ENCODE data around the gene VWA7. TPM values are rescaled to one million over a fixed set of nuclear protein-coding genes. Genes with fewer than 3 reads are reported as not detected.
A peak's percentile ranks its signal among the peaks of the same experiment; 100 is the strongest.

VWA7 gene
- total RNA-seq, 1 donor from 2014 or later, result 0.62 TPM

DNA sequence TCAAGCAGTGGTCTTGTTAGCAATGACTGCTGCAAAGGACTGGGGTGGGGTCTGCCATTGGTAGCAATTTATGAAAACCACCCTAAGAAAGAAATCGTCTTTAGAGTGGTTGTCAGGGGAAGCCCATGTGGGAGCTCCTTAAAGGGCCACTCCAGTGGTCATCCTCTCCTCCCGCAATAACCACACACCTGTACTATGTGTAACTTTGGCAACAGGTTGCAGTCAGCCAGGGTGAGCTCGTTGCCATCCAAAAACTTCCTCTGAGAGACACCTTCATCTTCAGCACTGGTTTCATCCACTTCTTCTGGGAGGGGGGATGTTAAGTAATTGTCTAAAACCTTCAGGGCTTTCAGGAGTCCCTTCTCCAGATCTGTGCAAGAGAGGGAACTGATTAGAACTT, 45.1 kb downstream of the VWA7 start:
- no peaks in the 10 kb centered on the region for H3K9me3 Mint-ChIP-seq (ENCODE audit: low read depth)
- no peak for DNase-seq (ENCODE audit: low spot score)
- no peak overlapping the region for H3K4me3 Mint-ChIP-seq (ENCODE audit: unreplicated experiment)
- TF ChIP-seq, protein P1, sequence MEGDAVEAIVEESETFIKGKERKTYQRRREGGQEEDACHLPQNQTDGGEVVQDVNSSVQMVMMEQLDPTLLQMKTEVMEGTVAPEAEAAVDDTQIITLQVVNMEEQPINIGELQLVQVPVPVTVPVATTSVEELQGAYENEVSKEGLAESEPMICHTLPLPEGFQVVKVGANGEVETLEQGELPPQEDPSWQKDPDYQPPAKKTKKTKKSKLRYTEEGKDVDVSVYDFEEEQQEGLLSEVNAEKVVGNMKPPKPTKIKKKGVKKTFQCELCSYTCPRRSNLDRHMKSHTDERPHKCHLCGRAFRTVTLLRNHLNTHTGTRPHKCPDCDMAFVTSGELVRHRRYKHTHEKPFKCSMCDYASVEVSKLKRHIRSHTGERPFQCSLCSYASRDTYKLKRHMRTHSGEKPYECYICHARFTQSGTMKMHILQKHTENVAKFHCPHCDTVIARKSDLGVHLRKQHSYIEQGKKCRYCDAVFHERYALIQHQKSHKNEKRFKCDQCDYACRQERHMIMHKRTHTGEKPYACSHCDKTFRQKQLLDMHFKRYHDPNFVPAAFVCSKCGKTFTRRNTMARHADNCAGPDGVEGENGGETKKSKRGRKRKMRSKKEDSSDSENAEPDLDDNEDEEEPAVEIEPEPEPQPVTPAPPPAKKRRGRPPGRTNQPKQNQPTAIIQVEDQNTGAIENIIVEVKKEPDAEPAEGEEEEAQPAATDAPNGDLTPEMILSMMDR (IDR thresholded peaks at IDR 0.05), result no peak
- peak overlapping the region; percentile 24 for H3K27ac Mint-ChIP-seq (ENCODE audit: unreplicated experiment)
- peaks cover 53% of the 10 kb centered on the region for H3K4me1 Mint-ChIP-seq (ENCODE audit: low read depth)
- H3K36me3 Mint-ChIP-seq (ENCODE audit: low read depth), result peaks cover 29% of the 10 kb centered on the region
- H3K27me3 Mint-ChIP-seq (ENCODE audit: low read depth), result no peaks in the 10 kb centered on the region

DNA sequence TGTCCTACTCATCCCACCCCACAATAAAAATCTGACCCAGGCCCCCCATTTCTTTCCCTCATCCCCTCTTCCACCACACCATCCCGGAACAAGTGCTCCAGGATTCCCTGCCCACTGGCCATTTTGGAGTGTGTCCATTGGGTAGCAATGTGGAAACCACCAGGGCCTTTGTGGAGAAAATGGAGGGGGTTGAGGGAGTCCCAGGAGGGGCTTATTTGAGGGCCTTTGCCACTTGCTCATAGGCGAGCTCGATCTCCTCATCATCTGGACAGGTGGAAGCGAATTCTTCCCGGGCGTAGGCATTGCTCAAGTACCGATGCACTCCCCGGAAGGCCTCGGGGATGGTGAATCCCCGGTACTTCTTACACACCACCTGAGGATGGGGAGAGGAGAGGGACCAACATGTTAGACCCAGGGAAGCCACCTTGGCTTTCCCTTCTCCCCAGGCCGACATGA, 46.5 kb downstream of the VWA7 start:
- TF ChIP-seq, protein P1 (IDR thresholded peaks at IDR 0.05), result no peak
- DNase-seq (ENCODE audit: low spot score), result no peak
- no peaks in the 10 kb centered on the region for H3K27me3 Mint-ChIP-seq (ENCODE audit: low read depth)
- H3K4me3 Mint-ChIP-seq (ENCODE audit: unreplicated experiment), result peak overlapping the region; percentile 98
- no peaks in the 10 kb centered on the region for H3K9me3 Mint-ChIP-seq (ENCODE audit: low read depth)
- H3K4me1 Mint-ChIP-seq (ENCODE audit: low read depth), result peaks cover 47% of the 10 kb centered on the region
- peaks cover 38% of the 10 kb centered on the region for H3K36me3 Mint-ChIP-seq (ENCODE audit: low read depth)
- peak overlapping the region; percentile 98 for H3K27ac Mint-ChIP-seq (ENCODE audit: unreplicated experiment)

DNA sequence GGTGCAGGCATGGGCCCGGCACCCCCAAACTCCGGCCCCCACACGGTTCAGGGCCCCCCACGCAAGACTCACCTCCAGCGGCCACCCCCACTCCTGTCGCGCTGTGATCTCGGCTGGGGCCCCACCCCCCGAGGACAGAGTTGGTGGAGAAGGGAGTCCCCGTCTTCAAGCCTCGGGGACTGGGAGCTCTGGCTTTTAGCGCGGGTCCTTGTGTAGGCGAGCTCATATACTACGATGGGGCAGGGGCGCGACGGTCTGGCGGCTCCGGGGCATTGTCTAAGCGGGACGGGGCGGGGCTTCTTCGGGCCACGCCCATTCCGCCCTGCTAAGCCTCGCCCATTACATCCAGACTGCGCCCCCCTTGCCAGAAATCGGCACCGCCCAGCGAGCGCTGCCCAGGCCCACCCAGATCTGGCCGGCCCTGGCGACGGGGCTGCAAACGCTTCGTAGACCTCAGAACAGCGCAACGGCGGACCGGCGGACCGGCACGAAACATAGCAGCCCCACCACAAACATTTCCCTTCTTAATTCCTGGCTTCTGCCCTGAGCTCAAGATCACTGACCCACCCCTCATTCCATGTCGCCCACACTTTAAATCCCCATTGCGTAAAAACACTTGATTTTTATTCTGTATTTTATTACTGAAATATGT, 47.0 kb downstream of the VWA7 start:
- Mint-ChIP-seq H3K27me3 (ENCODE audit: low read depth) (no peaks in the 10 kb centered on the region), H3K4me3 (ENCODE audit: unreplicated experiment) (peak overlapping the region; percentile 98), H3K36me3 (ENCODE audit: low read depth) (peaks cover 38% of the 10 kb centered on the region), H3K9me3 (ENCODE audit: low read depth) (no peaks in the 10 kb centered on the region), H3K4me1 (ENCODE audit: low read depth) (peaks cover 47% of the 10 kb centered on the region), H3K27ac (ENCODE audit: unreplicated experiment) (peak overlapping the region; percentile 98)
- no peak for DNase-seq (ENCODE audit: low spot score)
- TF ChIP-seq, protein P1 (IDR thresholded peaks at IDR 0.05), result peak; percentile 9

DNA sequence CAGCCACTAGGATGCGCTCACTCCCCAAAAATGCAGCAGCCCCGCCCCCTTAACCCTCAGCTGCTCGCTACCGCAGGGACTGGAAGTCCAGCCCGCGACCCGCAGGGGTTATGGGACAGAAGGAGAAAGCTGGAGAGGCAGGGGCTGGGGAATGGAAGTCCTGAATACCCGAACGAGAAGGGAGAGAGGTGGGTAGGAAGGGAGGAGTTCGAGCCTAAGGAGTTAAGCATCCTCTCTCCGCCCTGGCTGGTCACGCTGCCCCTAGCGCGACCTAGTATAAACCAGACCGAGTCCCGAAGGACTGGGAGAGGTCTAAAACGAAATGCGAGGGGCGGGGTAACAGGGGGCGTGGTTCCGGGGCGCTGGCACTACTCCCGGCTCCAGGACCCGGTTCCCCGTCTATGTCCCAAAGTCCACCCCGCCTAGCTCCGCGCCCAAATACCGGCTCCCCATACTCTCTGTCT, 47.6 kb downstream of the VWA7 start:
- H3K9me3 Mint-ChIP-seq (ENCODE audit: low read depth), result no peaks in the 10 kb centered on the region
- TF ChIP-seq, protein P1 (IDR thresholded peaks at IDR 0.05), result peak; percentile 85
- peaks cover 44% of the 10 kb centered on the region for H3K4me1 Mint-ChIP-seq (ENCODE audit: low read depth)
- H3K36me3 Mint-ChIP-seq (ENCODE audit: low read depth), result peaks cover 40% of the 10 kb centered on the region
- no peak for DNase-seq (ENCODE audit: low spot score)
- H3K4me3 Mint-ChIP-seq (ENCODE audit: unreplicated experiment), result peak overlapping the region; percentile 98
- peak overlapping the region; percentile 98 for H3K27ac Mint-ChIP-seq (ENCODE audit: unreplicated experiment)
- H3K27me3 Mint-ChIP-seq (ENCODE audit: low read depth), result no peaks in the 10 kb centered on the region

DNA sequence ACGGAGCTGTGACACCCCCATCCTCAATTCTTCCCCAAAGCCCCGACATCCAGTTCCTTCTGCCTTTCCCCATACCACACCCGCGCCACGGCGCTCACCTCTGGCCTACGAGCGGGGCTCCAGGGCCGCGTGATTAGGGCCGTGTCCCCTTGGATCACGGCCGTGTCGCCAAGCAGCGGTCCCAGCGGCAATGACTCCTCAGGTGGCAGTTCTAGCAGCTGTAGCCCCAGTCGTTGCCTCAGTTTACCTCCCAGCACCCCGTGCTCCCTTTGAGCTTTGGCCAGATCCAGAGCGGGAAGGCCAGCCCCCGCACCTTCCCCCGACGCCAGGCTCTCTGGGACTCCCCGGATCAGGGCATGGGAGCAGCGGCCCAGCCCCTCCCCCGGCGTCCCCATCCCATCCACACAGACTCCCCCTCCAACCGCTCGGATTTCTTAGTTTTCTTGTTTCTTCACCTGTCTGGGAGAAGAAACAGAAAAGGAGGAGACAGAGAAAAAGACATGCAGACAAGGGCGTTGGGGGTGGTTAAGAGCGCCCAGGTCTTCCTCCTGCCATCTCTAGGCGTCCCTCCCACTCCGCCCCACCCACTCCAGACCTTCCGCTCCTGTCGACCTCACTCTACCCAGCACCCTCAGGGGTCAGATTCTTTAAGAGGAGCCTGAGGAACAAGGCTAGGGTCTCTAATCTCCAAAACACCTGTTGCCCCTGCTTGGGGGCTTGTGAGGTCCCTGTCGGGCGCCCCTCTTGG, 48.2 kb downstream of the VWA7 start, which contains the start of gene DDAH2:
TSS of gene DDAH2 (minus strand) at position 533 of the 748 bp plus-strand sequence. CDS start at position 395, 138 bp downstream.
- Mint-ChIP-seq H3K4me1 (ENCODE audit: low read depth) (peaks cover 38% of the 10 kb centered on the region), H3K36me3 (ENCODE audit: low read depth) (peaks cover 37% of the 10 kb centered on the region), H3K9me3 (ENCODE audit: low read depth) (no peaks in the 10 kb centered on the region), H3K4me3 (ENCODE audit: unreplicated experiment) (peak within 1 kb of the TSS; percentile 98), H3K27ac (ENCODE audit: unreplicated experiment) (peak within 1 kb of the TSS; percentile 98), H3K27me3 (ENCODE audit: low read depth) (no peaks in the 10 kb centered on the region)
- TF ChIP-seq, protein P1 (IDR thresholded peaks at IDR 0.05), result no peak
- no peak for DNase-seq (ENCODE audit: low spot score)

Measured in chondrocyte (in vitro differentiated cells).